Neural cell (in vitro differentiated cells): ENCODE data around the gene EGR4.

ENCODE experiments used
- CTCF ChIP-seq: fragments of 450-650 bp; IDR thresholded peaks from 2 replicates; pipeline ENCODE4 v1.5.1; 2014; ENCODE audit warnings: antibody characterized with exemption, mild to moderate bottlenecking, moderate library complexity; ENCODE audit not compliant: poor library complexity, severe bottlenecking
- EZH2 ChIP-seq: fragments of 200-600, 300-800 bp; shearing (Covaris generic), sonication (generic); IDR thresholded peaks from 2 replicates; pipeline ENCODE4 v1.6.1; 2014; ENCODE audit warnings: antibody characterized with exemption, low read length, borderline replicate concordance, mild to moderate bottlenecking; ENCODE audit not compliant: insufficient read depth, poor library complexity, severe bottlenecking
- MXI1 ChIP-seq: fragments of 450-650 bp; conservative IDR thresholded peaks from 2 replicates; pipeline ENCODE4 v1.6.1; 2014; ENCODE audit warnings: antibody characterized with exemption, mild to moderate bottlenecking; ENCODE audit not compliant: poor library complexity, severe bottlenecking
- POLR2AphosphoS5 ChIP-seq: IDR thresholded peaks from 2 replicates; pipeline ENCODE4 v1.6.1; 2012
- REST ChIP-seq: IDR thresholded peaks from 2 replicates; pipeline ENCODE4 v1.6.1; 2012; ENCODE audit warnings: borderline replicate concordance
- SMC3 ChIP-seq: fragments of 450-650 bp; conservative IDR thresholded peaks from 2 replicates; pipeline ENCODE4 v1.6.1; 2014; ENCODE audit warnings: antibody characterized with exemption, mild to moderate bottlenecking, moderate library complexity; ENCODE audit not compliant: poor library complexity

GRCh38 chr2:73260338-73260984 lies 32.9 kb downstream of the EGR4 start:
- TF ChIP-seq POLR2AphosphoS5 (no peak), CTCF (no peak), EZH2 (no peak), REST (no peak), MXI1 (no peak), SMC3 (no peak)
